ENCODE results near the gene GJB3. TPM values are rescaled to one million over a fixed set of nuclear protein-coding genes. Genes with fewer than 3 reads are reported as not detected.

GJB3 gene
- total RNA-seq, 2 donors from 2014 or later, result 7.5 to 20.7 TPM

- H3K27ac ChIP-seq, result no peak overlapping the region
- H3K4me1 ChIP-seq, result no peaks in the 10 kb centered on the region
- no peaks in the 10 kb centered on the region for H3K9me3 ChIP-seq
- TF ChIP-seq CTCF (IDR thresholded peaks at IDR 0.05), result no peak
- peaks cover 12% of the 10 kb centered on the region for H3K27me3 ChIP-seq
- H3K4me3 ChIP-seq, result no peak overlapping the region
- no peak overlapping the region for H3K9ac ChIP-seq (ENCODE audit: low read depth in 2 of 2, low read length in 2 of 2)
- intact Hi-C loops (cut with DNase I), result no loop called here
- no peak for DNase-seq
- H3K36me3 ChIP-seq, result no peaks in the 10 kb centered on the region
Measured at GRCh38 chr1:34777519-34778321, 3.3 kb upstream of the GJB3 start.

DNA sequence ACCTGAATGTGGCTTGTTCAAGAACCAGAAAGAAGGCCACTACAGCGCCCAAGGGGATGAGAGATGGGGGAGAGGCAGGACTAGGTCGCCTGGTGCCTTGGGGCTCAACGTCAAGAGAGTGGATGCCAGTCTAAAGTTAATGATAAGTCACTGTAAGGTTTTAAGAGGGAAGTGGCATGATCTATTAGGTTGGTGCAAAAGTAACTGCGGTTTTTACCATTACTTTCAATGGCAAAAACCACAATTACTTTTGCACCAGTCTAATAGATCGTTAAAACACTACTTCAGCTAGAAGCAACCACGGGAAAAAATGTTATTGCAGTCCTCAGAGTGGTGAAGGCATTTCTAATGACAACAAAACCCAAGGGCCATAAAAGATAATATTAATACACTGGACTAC is 2.6 kb upstream of the GJB3 start:
- Histone ChIP-seq H3K27ac (no peak overlapping the region), H3K9ac (ENCODE audit: low read depth in 2 of 2, low read length in 2 of 2) (no peak overlapping the region), H3K36me3 (no peaks in the 10 kb centered on the region), H3K4me3 (no peak overlapping the region), H3K4me1 (no peaks in the 10 kb centered on the region), H3K9me3 (no peaks in the 10 kb centered on the region), H3K27me3 (peaks cover 12% of the 10 kb centered on the region)
- TF ChIP-seq CTCF (IDR thresholded peaks at IDR 0.05), result no peak
- no peak for DNase-seq
- intact Hi-C loops (cut with DNase I), result no loop called here

- H3K27ac ChIP-seq, result no peak overlapping the region
- H3K27me3 ChIP-seq, result peaks cover 12% of the 10 kb centered on the region
- intact Hi-C loops (cut with DNase I), result no loop called here
- no peak overlapping the region for H3K4me3 ChIP-seq
- no peaks in the 10 kb centered on the region for H3K36me3 ChIP-seq
- no peaks in the 10 kb centered on the region for H3K4me1 ChIP-seq
- H3K9ac ChIP-seq (ENCODE audit: low read depth in 2 of 2, low read length in 2 of 2), result no peak overlapping the region
- no peaks in the 10 kb centered on the region for H3K9me3 ChIP-seq
- TF ChIP-seq CTCF (IDR thresholded peaks at IDR 0.05), result no peak
- no peak for DNase-seq
Measured at GRCh38 chr1:34779005-34779404, 2.0 kb upstream of the GJB3 start.

GRCh38 chr1:34779526-34779925 is 1.5 kb upstream of the GJB3 start:
- no peaks in the 10 kb centered on the region for H3K4me1 ChIP-seq

DNA sequence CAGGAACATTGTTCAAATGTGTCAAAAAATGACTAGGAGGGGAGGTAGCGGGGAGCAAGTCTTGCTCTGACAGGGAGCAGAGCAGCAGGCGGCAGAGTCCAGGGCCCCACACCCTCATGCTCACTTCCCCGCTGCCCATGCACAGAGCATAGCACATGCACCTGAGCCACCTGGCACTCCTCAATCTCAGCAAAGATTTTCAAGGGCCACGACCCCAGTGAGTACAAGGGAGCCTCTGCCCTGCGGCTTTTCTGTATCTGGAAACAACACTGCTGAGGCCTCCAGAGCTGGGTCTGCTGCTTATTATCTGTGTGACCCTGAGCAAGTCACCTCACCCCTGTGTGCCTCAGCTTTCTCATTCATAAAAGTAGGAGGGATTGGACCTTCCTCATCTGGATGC is 1.1 kb upstream of the GJB3 start:
- Histone ChIP-seq H3K27me3 (peaks cover 12% of the 10 kb centered on the region), H3K36me3 (no peaks in the 10 kb centered on the region), H3K4me1 (no peaks in the 10 kb centered on the region), H3K9me3 (no peaks in the 10 kb centered on the region), H3K4me3 (no peak overlapping the region), H3K9ac (ENCODE audit: low read depth in 2 of 2, low read length in 2 of 2) (no peak overlapping the region), H3K27ac (no peak overlapping the region)
- DNase-seq, result no peak
- intact Hi-C loops (cut with DNase I), result no loop called here
- no peak for TF ChIP-seq CTCF (IDR thresholded peaks at IDR 0.05)

More at GRCh38 chr1:34779526-34779925, 1.5 kb upstream of the GJB3 start:
- no peaks in the 10 kb centered on the region for H3K9me3 ChIP-seq
- no peak for TF ChIP-seq CTCF (IDR thresholded peaks at IDR 0.05)
- H3K27me3 ChIP-seq, result peaks cover 12% of the 10 kb centered on the region
- H3K4me3 ChIP-seq, result no peak overlapping the region
- no peaks in the 10 kb centered on the region for H3K36me3 ChIP-seq
- no peak overlapping the region for H3K9ac ChIP-seq (ENCODE audit: low read depth in 2 of 2, low read length in 2 of 2)
- intact Hi-C loops (cut with DNase I), result no loop called here
- DNase-seq, result no peak
- H3K27ac ChIP-seq, result no peak overlapping the region
